Activated naive CD4-positive, alpha-beta T cell treated with anti-CD3 and anti-CD28 coated beads, Interleukin-2, amount 50 U/mL, for 72 hours (primary cell): Measurements from ENCODE around the gene AGAP1. TPM values are rescaled to one million over a fixed set of nuclear protein-coding genes. Genes with fewer than 3 reads are reported as not detected.
A peak's percentile ranks its signal among the peaks of the same experiment; 100 is the strongest.

Experiments used
- ATAC-seq, 2 donors: fragments of 150-1000 bp; cut with Tn5 transposase; 2 replicates each; pipeline ENCODE4 v1.10.0; 2021; ENCODE audit warnings: mild to moderate bottlenecking in 2 of 2, moderate library complexity in 2 of 2
- DNase-seq, 2 donors: peaks; one replicate each; pipeline ENCODE4 v3.0.0; 2021 to 2022; ENCODE audit warnings: low spot score in 2 of 2
- H3K27ac Mint-ChIP-seq, 2 donors: one replicate each; pipeline ENCODE4 v1.8.0; 2022; ENCODE audit warnings: mild to moderate bottlenecking in 2 of 2, mixed read lengths in 2 of 2
- H3K36me3 Mint-ChIP-seq, 2 donors: one replicate each; pipeline ENCODE4 v1.8.0; 2022; ENCODE audit warnings: mixed read lengths in 2 of 2
- H3K9me3 Mint-ChIP-seq, 2 donors: one replicate each; pipeline ENCODE4 v1.8.0; 2022; ENCODE audit warnings: mixed read lengths in 2 of 2
- total RNA-seq, 2 donors: library from RNA; stranded (reverse); gene quantifications; one replicate each; pipeline ENCODE4 v1.2.3, GENCODE V29; 2022

AGAP1 gene
- total RNA-seq, 2 donors from 2014 or later = 0.48 to 7.2 TPM

DNA sequence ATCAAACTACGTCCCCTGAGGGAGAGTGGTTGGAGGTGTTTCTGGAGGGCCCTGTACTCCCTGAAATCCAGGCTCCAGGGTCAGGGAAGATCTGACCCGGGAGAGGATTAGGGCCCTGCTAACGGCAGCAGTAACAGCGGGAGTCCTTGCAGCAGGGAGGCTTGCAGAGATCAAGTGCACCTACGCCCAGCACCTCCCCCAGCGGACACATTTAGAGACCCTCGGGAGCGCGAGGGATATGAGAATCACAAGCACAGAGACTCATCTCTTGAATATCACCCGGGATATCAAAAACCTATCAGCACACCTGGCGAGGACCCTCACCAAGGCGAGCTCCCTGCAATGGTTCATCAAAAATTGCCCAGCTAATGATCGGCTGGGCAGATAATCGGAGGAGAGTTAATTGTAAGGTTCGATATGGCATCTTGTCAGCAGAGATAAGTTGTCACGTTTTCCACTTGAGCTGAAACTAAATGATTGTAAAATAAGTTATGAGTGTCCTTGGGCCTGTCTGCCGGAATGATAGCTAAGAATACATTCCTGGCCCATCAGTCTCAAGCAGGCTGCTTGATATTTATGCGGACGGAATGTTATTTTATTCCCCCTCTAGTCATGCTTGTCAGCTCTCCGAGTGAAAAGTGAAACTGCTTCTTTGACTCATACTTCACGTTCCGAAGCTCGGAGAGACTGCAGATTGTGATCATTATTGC, 464.5 kb downstream of the AGAP1 start:
- ATAC-seq (no peak), DNase-seq (no peak)
- H3K36me3 Mint-ChIP-seq = no peaks in the 10 kb centered on the region
- H3K27ac Mint-ChIP-seq = no peak overlapping the region
- no peaks in the 10 kb centered on the region for H3K9me3 Mint-ChIP-seq

DNA sequence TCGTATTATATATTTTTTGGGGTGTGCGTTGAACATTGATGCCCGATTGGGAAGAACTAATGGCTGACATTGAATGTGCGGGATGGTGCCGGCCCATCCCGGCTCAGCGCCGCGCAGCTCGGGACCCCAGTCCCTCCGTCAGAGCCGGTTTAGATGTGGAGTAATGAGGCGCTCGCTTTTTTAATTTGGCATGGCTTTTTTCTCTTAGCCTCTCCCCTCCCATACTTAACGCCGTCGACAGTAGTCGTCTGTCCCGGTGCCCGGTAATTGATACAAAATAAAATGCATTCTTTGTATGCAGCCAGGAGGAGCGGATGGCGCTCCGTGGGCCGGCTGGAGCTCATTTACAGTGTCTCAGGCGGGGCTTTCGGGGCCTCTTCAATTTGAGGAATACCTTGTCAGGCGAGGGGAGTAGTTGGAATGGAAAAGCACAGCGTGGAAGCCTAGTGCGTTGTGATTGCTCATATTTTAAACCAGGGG, 465.1 kb downstream of the AGAP1 start:
- Mint-ChIP-seq H3K36me3 (no peaks in the 10 kb centered on the region), H3K9me3 (no peaks in the 10 kb centered on the region), H3K27ac (no peak overlapping the region)
- DNase-seq = no peak
- ATAC-seq = no peak

DNA sequence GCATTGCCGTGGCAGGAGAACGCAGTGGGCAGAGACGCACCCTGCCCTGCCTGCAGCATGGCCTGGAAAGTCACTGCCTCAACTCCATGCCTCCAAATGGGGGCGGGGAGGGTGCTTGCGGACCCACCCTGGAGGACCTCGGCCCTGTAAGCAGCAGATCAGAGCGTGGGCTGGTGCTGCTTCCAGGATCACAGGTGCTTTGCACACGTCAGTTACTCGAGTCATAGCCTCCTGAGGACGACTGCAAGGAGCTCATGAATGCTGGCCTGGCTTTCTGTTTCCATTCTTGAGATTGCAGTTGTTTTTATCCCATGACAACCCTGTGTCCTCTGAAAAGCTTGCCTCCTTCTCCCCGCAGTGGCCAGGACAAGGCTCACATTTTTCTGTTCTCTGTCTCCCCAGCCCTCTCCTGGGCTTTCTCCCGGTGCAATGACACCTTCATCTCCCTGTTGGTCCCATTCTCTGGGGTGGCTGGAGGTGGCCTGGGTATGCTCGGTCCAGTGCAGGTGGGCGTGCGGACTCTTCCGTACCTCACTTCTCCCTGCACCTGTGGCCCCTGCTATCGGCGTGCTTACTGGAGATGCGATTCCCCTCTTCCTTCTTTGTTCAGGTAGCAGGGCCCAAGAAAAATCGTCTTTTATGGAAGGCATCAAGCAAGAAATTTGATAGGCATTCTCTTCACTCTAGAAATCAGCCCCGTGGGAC, 466.3 kb downstream of the AGAP1 start:
- H3K36me3 Mint-ChIP-seq = no peaks in the 10 kb centered on the region
- no peaks in the 10 kb centered on the region for H3K9me3 Mint-ChIP-seq
- H3K27ac Mint-ChIP-seq = no peak overlapping the region
- DNase-seq = no peak
- ATAC-seq = no peak

DNA sequence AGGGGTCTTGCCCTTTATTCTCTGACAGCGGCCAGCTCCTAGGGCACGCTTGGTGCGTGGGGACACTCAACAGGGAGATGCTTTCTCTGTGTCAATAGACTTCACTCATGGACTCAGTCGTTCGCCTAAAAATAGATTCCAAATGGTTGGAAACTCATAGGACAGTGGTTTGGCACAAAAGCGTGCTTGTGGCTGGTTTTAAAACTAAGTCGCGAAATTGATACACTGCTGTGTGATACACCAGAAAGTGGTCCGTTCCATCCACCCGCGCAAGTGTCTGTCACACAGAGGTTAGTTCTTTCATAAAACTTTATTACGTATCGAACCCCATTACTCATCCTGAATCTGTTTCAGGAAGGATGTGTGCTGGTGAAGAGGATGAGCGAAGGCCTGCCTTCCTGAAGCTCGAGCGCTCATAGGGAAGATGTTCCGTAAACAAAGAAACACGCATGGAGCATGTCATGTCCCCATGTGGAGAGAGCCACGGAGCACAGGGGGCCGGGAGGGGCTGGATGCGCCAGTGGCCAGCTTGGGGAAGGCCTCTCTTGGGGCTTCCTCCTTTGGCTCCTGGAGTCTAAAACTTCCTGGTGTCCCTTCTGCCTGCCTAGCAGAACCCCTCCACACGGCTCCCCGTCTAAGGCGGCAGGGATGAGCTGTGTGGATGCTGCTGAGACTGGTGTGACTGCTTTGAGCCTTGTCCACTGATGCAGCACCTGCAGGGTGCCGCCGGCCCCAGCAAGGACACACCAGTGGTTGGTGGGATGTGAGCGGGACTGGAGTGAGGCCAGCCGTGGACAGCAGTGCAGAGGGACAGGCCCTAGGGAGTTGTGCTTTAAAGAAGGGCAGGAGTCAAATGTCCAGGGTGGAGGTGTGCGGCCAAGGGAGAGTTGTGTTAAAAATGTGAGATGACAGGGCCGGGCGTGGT, 467.1 kb downstream of the AGAP1 start:
- DNase-seq = no peak
- Mint-ChIP-seq H3K36me3 (no peaks in the 10 kb centered on the region), H3K9me3 (no peaks in the 10 kb centered on the region), H3K27ac (no peak overlapping the region)
- no peak for ATAC-seq

GRCh38 chr2:235961711-235962110, 467.9 kb downstream of the AGAP1 start:
- H3K9me3 Mint-ChIP-seq = no peaks in the 10 kb centered on the region

DNA sequence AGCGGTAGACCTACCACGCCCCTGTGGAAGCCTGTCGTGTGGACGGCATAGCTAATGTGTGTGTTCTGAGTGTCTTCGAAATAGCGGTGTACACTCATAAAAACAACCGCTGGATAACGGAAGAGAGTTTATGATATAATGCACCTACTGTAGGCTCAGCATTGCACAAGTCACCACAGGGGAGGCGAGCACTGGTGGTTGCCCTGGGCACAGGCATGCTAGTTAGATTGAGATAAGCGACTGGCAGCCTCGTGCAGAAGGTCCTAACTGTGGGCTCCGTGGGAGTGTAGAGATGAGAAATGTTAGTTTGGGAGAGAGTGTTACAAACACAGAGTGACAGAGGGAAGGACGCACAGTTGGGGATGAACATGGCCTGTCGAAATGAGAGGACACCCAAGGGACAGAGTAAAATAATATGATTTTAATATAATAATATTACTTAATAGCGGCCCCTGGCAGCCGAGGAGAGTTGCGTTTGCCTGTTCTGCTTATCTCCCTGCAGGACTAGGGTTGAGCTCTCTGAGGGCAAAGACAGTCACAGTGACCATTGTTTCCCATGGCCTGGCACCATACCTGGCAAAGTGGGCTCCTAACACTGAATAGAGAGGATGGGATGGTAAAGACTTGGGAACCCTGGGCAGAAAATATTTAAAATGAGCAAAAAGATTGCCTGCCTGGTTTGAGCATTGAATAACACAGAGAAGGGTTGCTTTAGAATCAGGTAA, 470.2 kb downstream of the AGAP1 start:
- Mint-ChIP-seq H3K27ac (no peak overlapping the region), H3K9me3 (no peaks in the 10 kb centered on the region), H3K36me3 (no peaks in the 10 kb centered on the region)
- no peak for DNase-seq
- no peak for ATAC-seq

More at GRCh38 chr2:235961711-235962110, 467.9 kb downstream of the AGAP1 start:
- ATAC-seq (no peak), DNase-seq (no peak)
- Mint-ChIP-seq H3K36me3 (no peaks in the 10 kb centered on the region), H3K27ac (no peak overlapping the region)

GRCh38 chr2:235964787-235965390, 471.0 kb downstream of the AGAP1 start:
- ATAC-seq = no peak
- Mint-ChIP-seq H3K36me3 (no peaks in the 10 kb centered on the region), H3K27ac (no peak overlapping the region), H3K9me3 (no peaks in the 10 kb centered on the region)
- DNase-seq = no peak

DNA sequence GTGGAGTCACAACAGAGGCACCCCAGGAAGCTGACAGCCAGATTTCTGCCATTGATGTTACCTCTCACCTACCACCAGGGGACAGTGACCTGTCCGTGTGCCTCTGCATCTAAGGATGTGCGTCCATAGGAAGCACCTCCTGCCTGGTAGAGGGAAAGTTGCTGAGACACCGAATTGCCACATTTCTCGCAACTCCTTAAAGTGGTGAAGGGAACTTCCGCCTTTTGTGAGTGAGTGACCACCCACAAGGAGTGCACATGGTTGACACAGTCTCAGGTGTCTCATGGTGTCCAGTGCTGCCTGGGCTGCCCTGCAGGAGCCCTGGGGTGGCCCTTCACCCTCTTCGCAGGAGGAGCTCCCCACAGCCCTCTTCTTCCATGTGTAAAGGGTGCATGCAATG, 472.6 kb downstream of the AGAP1 start:
- DNase-seq (no peak), ATAC-seq (no peak)
- Mint-ChIP-seq H3K27ac (no peak overlapping the region), H3K9me3 (no peaks in the 10 kb centered on the region), H3K36me3 (no peaks in the 10 kb centered on the region)

- ATAC-seq = no peak
- no peak for DNase-seq
- no peaks in the 10 kb centered on the region for H3K36me3 Mint-ChIP-seq
- no peaks in the 10 kb centered on the region for H3K9me3 Mint-ChIP-seq
- H3K27ac Mint-ChIP-seq = no peak overlapping the region
Measured at GRCh38 chr2:235966932-235967757, 473.3 kb downstream of the AGAP1 start.

DNA sequence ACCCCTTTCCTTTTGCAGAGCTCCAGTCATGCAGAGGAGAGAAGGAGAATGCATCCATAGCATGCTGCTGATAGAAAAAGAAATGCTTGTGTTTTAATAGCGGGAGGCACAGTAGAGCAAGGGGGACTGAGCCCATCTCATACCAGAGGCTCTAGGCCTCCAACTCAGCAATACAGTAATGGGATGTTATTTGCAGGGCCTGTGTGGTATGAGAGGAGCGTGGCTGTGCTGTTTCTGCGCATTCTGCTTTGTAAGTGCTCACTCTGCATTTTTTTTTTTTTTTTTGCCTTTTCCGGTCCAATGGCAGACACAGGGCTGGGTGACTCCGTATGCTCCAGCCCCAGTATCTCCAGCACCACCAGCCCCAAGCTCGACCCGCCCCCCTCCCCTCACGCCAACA, 474.3 kb downstream of the AGAP1 start:
- H3K36me3 Mint-ChIP-seq = no peaks in the 10 kb centered on the region
- H3K9me3 Mint-ChIP-seq = no peaks in the 10 kb centered on the region
- H3K27ac Mint-ChIP-seq = no peak overlapping the region
- ATAC-seq (no peak), DNase-seq (no peak)

DNA sequence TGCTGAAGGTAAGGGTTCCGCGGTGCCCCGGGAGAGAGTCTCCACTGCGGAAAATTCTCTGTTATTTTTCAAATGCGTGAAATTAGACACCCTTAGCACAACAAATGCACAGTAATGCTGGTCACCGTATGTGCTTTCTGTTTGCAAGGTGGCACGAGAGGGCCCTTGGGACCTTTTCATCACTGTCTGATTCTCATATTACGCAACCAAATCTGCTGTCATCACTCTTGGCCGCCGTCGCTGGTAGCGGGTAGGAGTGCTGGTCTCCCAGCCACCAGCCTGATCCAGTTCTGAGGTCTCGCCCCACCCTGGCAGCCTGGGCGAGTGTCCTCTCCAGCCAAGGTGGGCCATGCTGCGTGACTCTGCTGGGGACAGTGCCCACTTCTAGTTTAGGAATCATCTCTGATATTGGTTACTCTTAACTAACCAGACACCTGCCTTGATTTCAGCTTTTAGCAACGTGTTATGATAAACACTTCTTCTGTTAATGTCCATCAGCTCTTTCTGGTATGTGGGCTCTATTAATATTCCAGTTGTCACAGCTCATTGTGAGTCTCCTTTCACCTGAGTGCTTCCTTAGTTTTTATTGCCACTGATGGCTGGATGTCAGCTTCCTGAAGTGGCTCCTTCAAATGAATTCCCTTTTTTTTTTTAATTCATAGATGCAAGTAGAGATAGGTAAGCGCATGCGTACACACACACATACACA, 474.9 kb downstream of the AGAP1 start:
- H3K9me3 Mint-ChIP-seq = no peaks in the 10 kb centered on the region
- H3K36me3 Mint-ChIP-seq = no peaks in the 10 kb centered on the region
- H3K27ac Mint-ChIP-seq = no peak overlapping the region
- ATAC-seq = no peak
- no peak for DNase-seq

DNA sequence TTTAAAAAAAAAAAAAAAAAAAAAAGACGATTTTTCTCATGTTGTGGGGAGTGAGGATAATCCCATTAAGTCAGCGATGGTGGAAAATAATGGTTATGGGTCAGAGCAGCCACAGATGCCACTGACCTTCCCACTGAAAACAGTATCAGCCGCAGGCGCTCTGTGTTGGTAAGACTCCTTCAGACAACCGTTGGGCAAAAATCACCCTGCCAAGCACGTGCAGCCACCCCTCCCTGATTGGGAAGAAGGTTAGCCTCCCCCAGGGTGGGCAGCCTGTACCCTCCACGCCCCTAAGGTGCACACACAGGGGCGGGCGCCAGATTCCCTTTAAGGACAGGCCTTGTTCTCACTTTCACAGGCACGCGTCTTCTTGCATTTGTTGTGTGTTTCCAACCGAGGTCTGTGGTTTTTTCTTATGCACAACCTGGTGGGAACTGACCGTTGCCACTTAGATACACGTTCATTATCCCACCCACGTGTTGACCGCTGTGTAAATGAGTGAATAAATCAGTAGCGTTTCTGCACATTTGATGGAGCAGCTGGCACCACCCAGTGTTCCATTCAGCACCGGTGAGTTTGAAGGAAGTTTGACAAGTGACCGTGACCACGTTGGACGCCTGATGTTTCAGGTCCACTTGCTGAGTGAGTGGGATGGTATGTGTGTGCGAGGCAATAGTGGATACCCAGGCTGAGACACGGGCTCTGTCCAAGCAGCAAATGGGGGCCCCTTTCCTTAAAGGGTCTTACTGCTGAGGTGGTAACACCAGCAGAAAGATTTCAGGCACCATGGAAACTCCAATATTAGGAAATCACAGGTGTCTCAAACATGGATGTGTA, 476.6 kb downstream of the AGAP1 start:
- DNase-seq (no peak), ATAC-seq (no peak)
- Mint-ChIP-seq H3K27ac (no peak overlapping the region), H3K36me3 (no peaks in the 10 kb centered on the region), H3K9me3 (no peaks in the 10 kb centered on the region)

DNA sequence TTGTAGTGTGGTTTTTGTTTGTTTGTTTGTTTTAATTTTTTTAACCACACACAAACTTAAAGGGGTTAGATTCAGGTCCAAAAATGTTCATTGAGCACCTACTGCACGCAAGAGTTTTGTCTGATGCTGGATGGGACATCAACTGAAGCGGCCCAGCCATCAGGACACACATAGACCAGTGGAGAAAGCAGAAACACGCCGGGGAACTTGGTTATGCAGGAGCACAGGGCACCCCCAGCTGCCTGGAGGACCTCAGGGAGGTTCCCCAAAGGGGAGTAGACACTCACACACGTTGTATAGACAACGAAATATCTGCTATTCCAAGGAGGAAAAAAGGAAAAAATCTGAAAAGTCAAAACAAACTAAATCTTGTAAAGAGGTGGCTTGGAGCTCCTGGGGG, 482.7 kb downstream of the AGAP1 start:
- Mint-ChIP-seq H3K9me3 (no peaks in the 10 kb centered on the region), H3K27ac (peak overlapping the region in 1 of 2 donors; percentile 29), H3K36me3 (no peaks in the 10 kb centered on the region)
- no peak for DNase-seq
- no peak for ATAC-seq

DNA sequence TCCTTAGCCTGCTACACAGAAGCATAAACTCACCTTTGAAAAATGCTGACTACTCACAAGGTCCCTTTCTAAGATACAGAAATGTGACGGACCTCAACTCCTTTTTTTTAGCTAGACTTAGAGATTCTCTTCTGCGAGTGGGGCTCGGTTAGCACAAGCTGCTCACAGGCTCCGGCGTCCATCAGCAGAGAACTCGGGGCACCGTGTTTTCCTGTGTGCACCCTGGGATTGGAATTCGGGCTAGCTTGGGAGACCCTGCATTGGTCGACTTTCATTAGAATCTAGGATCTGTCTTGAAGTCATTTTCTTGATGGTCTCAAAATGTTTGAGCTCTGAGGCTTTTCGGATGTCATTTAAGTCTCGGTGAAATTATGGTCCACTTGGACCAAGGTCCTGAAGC, 483.1 kb downstream of the AGAP1 start:
- ATAC-seq = no peak

More for the DNA sequence above, 483.1 kb downstream of the AGAP1 start:
- no peak for DNase-seq
- Mint-ChIP-seq H3K9me3 (no peaks in the 10 kb centered on the region), H3K36me3 (no peaks in the 10 kb centered on the region), H3K27ac (no peak overlapping the region)
